GM23248 (cell line): Measurements from ENCODE around the gene ACTL6B.

Experiments
- EZH2 ChIP-seq: fragments of 200-600 bp; sonication (generic); IDR thresholded peaks from 2 replicates; pipeline ENCODE4 v1.6.1; 2018; ENCODE audit warnings: antibody characterized with exemption, mild to moderate bottlenecking; ENCODE audit not compliant: insufficient read depth, poor library complexity, severe bottlenecking
- EZH2phosphoT487 ChIP-seq: fragments of 200-600 bp; sonication (generic); IDR thresholded peaks from 2 replicates; pipeline ENCODE4 v1.6.1; 2018; ENCODE audit warnings: antibody characterized with exemption, moderate library complexity, mild to moderate bottlenecking, low read depth; ENCODE audit not compliant: insufficient read depth

GRCh38 chr7:100678291-100678984 is 22.2 kb upstream of the ACTL6B start:
- TF ChIP-seq EZH2: no peak
- TF ChIP-seq EZH2phosphoT487: no peak
